NCI-H82 (cell line): ENCODE measurements around the gene GRIN1.

Experiments
- DNase-seq: peaks from one replicate; lab custom pipeline; 2025; lab: John Stamatoyannopoulos, UW

GRIN1 gene

GRCh38 chr9:137148242-137148641 lies 9.3 kb downstream of the GRIN1 start:
- no peak for DNase-seq

- no peak for DNase-seq
These were observed 9.7 kb downstream of the GRIN1 start for GRCh38 chr9:137148661-137149060.

- no peak for DNase-seq
These were observed 10.4 kb downstream of the GRIN1 start for GRCh38 chr9:137149363-137149762.

- peak; percentile 98 for DNase-seq
These were observed 11.1 kb downstream of the GRIN1 start for GRCh38 chr9:137149942-137150616.

- DNase-seq, result peak; percentile 98
These were observed 11.9 kb downstream of the GRIN1 start for GRCh38 chr9:137150617-137151457.

GRCh38 chr9:137152844-137153405 lies 14.0 kb downstream of the GRIN1 start:
- no peak for DNase-seq

GRCh38 chr9:137156567-137157375 lies 17.8 kb downstream of the GRIN1 start:
- DNase-seq, result peak; percentile 78

GRCh38 chr9:137157618-137158415 lies 18.9 kb downstream of the GRIN1 start:
- DNase-seq, result peak; percentile 48

- no peak for DNase-seq
These were observed 19.7 kb downstream of the GRIN1 start for GRCh38 chr9:137158625-137159024.

- no peak for DNase-seq
These were observed 20.4 kb downstream of the GRIN1 start for GRCh38 chr9:137159105-137160053.

- DNase-seq, result no peak
These were observed 21.1 kb downstream of the GRIN1 start for GRCh38 chr9:137160054-137160425.

- DNase-seq, result no peak
These were observed 22.0 kb downstream of the GRIN1 start for GRCh38 chr9:137160716-137161557.

- DNase-seq, result peak; percentile 71
These were observed 22.9 kb downstream of the GRIN1 start for GRCh38 chr9:137161558-137162486.

GRCh38 chr9:137162505-137163364 lies 23.8 kb downstream of the GRIN1 start:
- peak; percentile 52 for DNase-seq

- peak; percentile 46 for DNase-seq
These were observed 24.4 kb downstream of the GRIN1 start for GRCh38 chr9:137163365-137163715.

- DNase-seq, result no peak
These were observed 24.9 kb downstream of the GRIN1 start for GRCh38 chr9:137163805-137164204.
